SIG-M5 treated with dmso at 0.1 percent for 504 hours (cell line): ENCODE measurements around the gene TSPAN15.
"Not testable (repeated sequence)": the region's sequence is repeated elsewhere in the genome, so short reads cannot be mapped to it uniquely, and the experiment has no call there.

ENCODE experiments used
- DNase-seq: peaks from one replicate; lab custom pipeline; 2025; ENCODE audit not compliant: unreplicated experiment; lab: John Stamatoyannopoulos, UW

The TSPAN15 gene

DNA sequence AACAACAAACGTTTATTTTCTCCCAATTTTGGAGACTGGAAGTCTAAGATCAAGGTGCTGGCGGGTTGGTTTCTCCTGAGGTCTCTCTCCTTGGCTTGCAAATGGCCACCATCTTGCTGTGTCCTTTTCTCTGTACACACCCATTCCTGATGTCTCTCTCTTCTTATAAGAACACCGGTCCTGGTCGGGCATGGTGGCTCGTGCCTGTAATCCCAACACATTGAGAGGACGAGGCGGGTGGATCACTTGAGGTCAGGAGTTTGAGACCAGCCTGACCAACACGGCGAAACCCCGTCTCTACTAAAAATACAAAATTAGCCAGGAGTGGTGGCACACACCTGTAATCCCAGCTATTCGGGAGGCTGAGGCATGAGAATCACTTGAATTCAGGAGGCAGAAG lies 85.3 kb downstream of the TSPAN15 start:
- not testable (repeated sequence) for DNase-seq

DNA sequence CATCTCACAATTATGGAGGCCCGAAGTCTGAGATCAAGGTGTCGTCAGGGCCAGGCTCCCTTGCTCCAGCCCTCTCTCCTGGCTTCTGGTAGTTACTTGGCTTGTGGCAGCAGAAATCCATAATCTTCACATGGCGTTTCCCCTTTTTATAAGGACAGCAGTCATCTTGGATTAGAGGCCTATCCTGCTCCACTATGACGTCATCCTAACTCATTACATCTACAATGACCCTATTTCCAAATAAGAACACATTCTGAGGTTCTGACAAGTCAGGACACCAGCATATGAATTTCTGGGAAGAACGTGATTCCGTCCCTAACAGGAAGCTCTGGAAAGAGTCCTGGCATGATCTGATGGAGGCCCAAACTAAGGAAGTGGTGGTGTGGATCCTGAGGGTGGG lies 86.2 kb downstream of the TSPAN15 start:
- no peak for DNase-seq

DNA sequence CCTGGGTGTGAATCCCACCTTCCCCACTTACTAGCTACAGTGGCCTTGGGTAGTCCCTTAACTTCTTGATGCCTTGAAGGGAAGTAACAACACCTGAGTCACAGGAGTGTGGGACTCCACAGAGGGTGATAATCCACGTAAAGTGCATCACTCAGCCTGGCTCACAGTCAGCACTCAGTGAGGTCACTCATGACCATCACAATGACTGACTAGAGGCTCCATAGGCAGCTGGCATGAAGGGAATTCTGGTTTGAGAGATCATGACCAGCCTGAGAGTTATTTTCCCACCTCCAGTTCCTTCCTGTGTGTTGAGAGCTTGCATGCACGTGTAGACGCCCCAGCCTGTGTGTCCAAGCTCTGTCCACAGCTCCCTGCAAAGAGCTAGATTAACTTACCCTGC lies 87.2 kb downstream of the TSPAN15 start:
- no peak for DNase-seq

DNA sequence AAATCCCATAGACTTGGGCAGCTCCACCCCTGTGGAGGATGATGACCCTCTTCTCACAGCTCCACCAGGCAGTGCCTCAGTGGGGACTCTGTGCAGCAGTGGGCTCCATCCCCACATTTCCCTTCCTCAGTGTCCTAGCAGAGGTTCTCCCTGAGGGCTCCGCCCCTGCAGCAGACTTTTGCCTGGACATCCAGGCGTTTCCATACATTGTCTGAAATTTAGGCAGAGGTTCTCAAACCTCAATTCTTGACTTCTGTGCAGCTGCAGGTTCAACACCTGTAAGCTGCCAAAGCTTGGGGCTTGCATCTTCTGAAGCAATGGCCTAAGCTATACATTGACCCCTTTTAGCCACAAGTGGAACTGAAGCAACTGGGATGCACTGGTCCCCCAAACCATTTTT lies 90.2 kb downstream of the TSPAN15 start:
- no peak for DNase-seq

DNA sequence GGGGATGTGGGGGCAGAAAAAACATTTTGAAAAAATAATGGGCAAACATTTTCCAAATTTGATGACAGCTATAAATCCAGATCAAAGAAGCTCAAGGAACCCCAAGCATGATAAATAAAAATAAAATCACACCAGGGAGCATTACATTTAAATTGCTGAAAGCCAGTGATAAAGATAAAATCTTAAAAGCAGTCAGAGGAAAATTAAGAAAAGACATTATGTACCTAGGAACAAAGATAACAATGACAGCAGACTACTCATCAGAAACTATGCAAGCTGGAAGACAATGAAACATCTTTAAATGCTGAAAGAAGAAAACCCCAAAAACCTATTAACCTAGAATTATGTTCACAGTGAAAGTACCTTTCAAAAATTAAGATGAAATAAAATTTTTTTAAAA lies 98.7 kb downstream of the TSPAN15 start:
- no peak for DNase-seq

DNA sequence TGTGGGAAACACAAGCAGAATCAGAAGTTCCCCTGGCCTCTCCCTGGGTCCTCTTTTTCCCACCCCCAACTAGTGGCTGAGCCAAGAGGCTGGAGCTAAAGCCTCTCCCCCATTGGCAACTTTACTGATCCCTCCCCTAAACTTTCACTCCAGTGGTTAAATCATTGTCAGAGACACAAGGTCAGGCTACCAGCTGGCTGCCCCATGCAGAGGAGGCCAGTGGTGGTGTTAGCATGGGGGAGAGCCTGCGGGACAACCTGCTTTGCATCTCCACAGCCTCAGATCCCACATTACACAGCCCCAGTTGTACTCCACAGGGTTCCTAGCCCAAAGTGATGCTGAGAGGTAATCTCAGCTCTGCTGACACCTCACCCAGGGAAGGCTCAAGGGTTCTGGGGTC lies 101.0 kb downstream of the TSPAN15 start:
- no peak for DNase-seq

DNA sequence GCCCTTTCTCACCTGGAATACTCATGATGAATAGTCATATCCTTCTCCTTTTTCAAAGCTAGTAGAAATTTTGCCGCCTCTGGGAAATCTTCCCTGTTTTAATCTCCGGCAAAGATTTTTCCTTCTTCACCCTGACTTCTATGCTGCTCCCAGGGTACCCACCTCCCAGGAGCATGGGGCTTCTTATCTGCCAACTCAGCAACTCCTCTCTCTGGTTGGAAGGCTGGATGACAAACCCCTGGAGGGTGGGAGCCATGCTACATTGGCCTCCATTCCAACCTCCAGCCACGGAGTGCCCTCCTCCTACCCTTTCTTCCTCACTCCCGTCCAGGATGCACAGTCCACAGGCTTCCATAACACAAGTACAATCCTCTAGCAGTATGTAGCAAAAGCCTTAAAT lies 102.1 kb downstream of the TSPAN15 start:
- DNase-seq: no peak

DNA sequence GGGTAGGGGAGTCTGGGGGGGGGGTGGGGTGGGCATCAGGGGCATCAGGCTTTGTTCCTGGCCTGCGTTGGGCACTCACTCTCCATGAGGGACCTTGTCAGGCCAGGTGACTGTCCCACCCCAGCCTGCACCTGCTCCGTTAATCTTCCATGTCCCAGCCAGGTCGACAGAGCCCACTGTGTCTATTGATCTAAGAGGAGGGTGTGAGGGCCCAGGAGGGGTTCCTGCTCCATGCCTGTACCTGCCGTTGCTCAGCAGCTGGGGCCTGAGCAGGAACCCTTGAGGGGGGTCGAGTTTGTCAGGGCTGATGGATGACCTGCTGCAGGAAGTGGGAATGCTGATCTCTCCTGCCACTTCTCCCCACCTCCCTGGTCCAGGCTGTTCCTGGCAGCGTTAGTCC lies 103.3 kb downstream of the TSPAN15 start:
- DNase-seq: no peak
